ENCODE data around the gene DUSP9. TPM values are rescaled to one million over a fixed set of nuclear protein-coding genes. Genes with fewer than 3 reads are reported as not detected.

DUSP9 gene
- total RNA-seq, 1 experiment from 2014 or later, result 2.4 TPM

DNA sequence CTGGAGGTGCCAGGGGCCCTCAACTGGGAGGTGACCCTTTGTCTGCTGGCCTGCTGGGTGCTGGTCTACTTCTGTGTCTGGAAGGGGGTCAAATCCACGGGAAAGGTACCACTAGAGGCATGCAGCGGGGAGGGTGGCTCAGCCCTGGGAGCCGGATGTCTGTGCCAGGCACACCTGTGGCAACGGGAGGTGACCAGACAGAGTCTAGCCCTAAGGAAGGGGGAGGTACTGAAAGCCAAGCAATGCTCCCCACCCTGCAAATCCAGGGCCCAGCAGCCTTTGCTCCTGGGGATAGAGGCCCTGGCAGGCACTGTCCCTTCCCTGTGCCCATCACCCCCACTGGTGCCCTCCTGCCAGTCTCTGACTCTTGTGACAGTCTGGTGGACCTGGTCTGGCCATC, 45.0 kb downstream of the DUSP9 start:
- Mint-ChIP-seq H3K27ac (peak overlapping the region in 1 of 3 experiments; percentile 92; a peak in 1 of 7 replicates), H3K36me3 (ENCODE audit: insufficient read depth in 1 of 3, low read depth in 3 of 3) (peaks cover 18 to 50% (median 47%) of the 10 kb centered on the region in 3 experiments; a peak in 6 of 7 replicates), H3K4me1 (peaks cover 0 to 8% of the 10 kb centered on the region in 2 experiments; a peak in 2 of 4 replicates), H3K27me3 (ENCODE audit: low read depth) (no peaks in the 10 kb centered on the region), H3K4me3 (no peak overlapping the region), H3K9me3 (peaks cover 28 to 57% of the 10 kb centered on the region in 2 experiments)
- Histone ChIP-seq H3K79me2 (ENCODE audit: insufficient read depth, low read length) (no peaks in the 10 kb centered on the region; the same call in 1 of the 2 replicates), H3K18ac (ENCODE audit: insufficient read length, low read depth, low read length) (no peak overlapping the region), H4K8ac (replicated peaks; ENCODE audit: insufficient read length, low read depth, low read length) (no peak overlapping the region), H2AFZ (ENCODE audit: low read length) (no peak overlapping the region), H2BK20ac (ENCODE audit: low read depth, low read length, poor library complexity, severe bottlenecking) (no peak overlapping the region), H3K4ac (ENCODE audit: low read depth, low read length) (no peak overlapping the region), H2AK5ac (ENCODE audit: insufficient read length, low read length) (no peak overlapping the region), H2BK12ac (ENCODE audit: insufficient read length, low read depth, low read length) (no peak overlapping the region), H4K20me1 (ENCODE audit: control insufficient read depth, insufficient read depth, insufficient read length) (peaks cover 5% of the 10 kb centered on the region), H2BK5ac (ENCODE audit: insufficient read length, low read length) (no peak overlapping the region), H3K23me2 (ENCODE audit: insufficient read length, low read depth, low read length, poor library complexity, severe bottlenecking) (no peaks in the 10 kb centered on the region), H3K4me1 (ENCODE audit: insufficient read depth, low read length) (no peaks in the 10 kb centered on the region; the same call in 1 of the 2 replicates), H3K9ac (ENCODE audit: extremely low read depth, insufficient read length, low read length) (no peak overlapping the region), H3K27me3 (ENCODE audit: insufficient read depth, low read length) (no peaks in the 10 kb centered on the region), H4K91ac (ENCODE audit: insufficient read length, low read depth, low read length) (no peak overlapping the region), H4K5ac (ENCODE audit: insufficient read length, low read depth, low read length) (no peak overlapping the region), H3K4me2 (ENCODE audit: insufficient read depth, insufficient read length, low read length) (no peak overlapping the region), H3K9me3 (ENCODE audit: control insufficient read depth, low read depth, low read length) (no peaks in the 10 kb centered on the region), H2BK120ac (ENCODE audit: low read depth, low read length, poor library complexity, severe bottlenecking) (no peak overlapping the region), H3T11ph (ENCODE audit: low read length) (no peak overlapping the region), H3K79me1 (ENCODE audit: insufficient read depth, low read depth, low read length, poor library complexity, severe bottlenecking) (no peaks in the 10 kb centered on the region), H3K23ac (ENCODE audit: insufficient read length, low read depth, low read length) (no peak overlapping the region), H3K14ac (ENCODE audit: insufficient read depth, low read length) (no peak overlapping the region), H2BK15ac (ENCODE audit: low read depth, low read length) (no peak overlapping the region), H3K27ac (ENCODE audit: insufficient read length, low read depth, low read length) (no peak overlapping the region), H3K56ac (ENCODE audit: insufficient read length, low read depth, low read length) (no peak overlapping the region)
- no peak for DNase-seq
- no CpG with 5 or more reads among the region's 4 CpGs for WGBS (ENCODE audit: extremely low coverage, insufficient read length, low lambda C conversion rate)
- TF ChIP-seq, protein P1, sequence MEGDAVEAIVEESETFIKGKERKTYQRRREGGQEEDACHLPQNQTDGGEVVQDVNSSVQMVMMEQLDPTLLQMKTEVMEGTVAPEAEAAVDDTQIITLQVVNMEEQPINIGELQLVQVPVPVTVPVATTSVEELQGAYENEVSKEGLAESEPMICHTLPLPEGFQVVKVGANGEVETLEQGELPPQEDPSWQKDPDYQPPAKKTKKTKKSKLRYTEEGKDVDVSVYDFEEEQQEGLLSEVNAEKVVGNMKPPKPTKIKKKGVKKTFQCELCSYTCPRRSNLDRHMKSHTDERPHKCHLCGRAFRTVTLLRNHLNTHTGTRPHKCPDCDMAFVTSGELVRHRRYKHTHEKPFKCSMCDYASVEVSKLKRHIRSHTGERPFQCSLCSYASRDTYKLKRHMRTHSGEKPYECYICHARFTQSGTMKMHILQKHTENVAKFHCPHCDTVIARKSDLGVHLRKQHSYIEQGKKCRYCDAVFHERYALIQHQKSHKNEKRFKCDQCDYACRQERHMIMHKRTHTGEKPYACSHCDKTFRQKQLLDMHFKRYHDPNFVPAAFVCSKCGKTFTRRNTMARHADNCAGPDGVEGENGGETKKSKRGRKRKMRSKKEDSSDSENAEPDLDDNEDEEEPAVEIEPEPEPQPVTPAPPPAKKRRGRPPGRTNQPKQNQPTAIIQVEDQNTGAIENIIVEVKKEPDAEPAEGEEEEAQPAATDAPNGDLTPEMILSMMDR (conservative IDR thresholded peaks at IDR 0.05), result no peak
